Type B pancreatic cell (in vitro differentiated cells): ENCODE results near the gene ETFA. TPM values are rescaled to one million over a fixed set of nuclear protein-coding genes. Genes with fewer than 3 reads are reported as not detected.
"Not testable (repeated sequence)": the region's sequence is repeated elsewhere in the genome, so short reads cannot be mapped to it uniquely, and the experiment has no call there.

ENCODE experiments used
- DNase-seq: peaks from one replicate; pipeline ENCODE4 v3.0.0; 2021; ENCODE audit warnings: mixed read lengths; ENCODE audit not compliant: unreplicated experiment; ENCODE audit errors: extremely low spot score
- H3K27ac Mint-ChIP-seq: 2 replicates; pipeline ENCODE4 v1.8.0; 2021; ENCODE audit warnings: mild to moderate bottlenecking, mixed read lengths
- H3K27me3 Mint-ChIP-seq: 2 replicates; pipeline ENCODE4 v1.8.0; 2021; ENCODE audit warnings: mixed read lengths
- H3K36me3 Mint-ChIP-seq: 2 replicates; pipeline ENCODE4 v1.8.0; 2021; ENCODE audit warnings: mixed read lengths
- H3K4me1 Mint-ChIP-seq: one replicate; pipeline ENCODE4 v1.8.0; 2021; ENCODE audit warnings: mixed read lengths; ENCODE audit not compliant: unreplicated experiment
- H3K4me3 Mint-ChIP-seq: 2 replicates; pipeline ENCODE4 v1.8.0; 2021; ENCODE audit warnings: mild to moderate bottlenecking, mixed read lengths
- H3K9me3 Mint-ChIP-seq: 2 replicates; pipeline ENCODE4 v1.8.0; 2021; ENCODE audit warnings: mixed read lengths
- CTCF ChIP-seq: fragments of 200-600 bp; sonication (generic); conservative IDR thresholded peaks from 2 replicates; pipeline ENCODE4 v1.5.0; 2021; ENCODE audit warnings: antibody characterized with exemption, mild to moderate bottlenecking
- total RNA-seq: library from RNA; stranded (reverse); gene quantifications from 2 replicates; pipeline ENCODE4 v1.2.1, GENCODE V29; 2021; ENCODE audit warnings: low replicate concordance

The ETFA gene
- total RNA-seq, 1 donor from 2014 or later, result 149 TPM

GRCh38 chr15:76298986-76299385 lies 12.3 kb downstream of the ETFA start:
- H3K27ac Mint-ChIP-seq, result no peak overlapping the region
- H3K27me3 Mint-ChIP-seq, result no peaks in the 10 kb centered on the region
- peaks cover 8% of the 10 kb centered on the region for H3K4me1 Mint-ChIP-seq
- H3K9me3 Mint-ChIP-seq, result no peaks in the 10 kb centered on the region
- no peak for TF ChIP-seq CTCF
- no peak for DNase-seq
- no peak overlapping the region for H3K4me3 Mint-ChIP-seq
- H3K36me3 Mint-ChIP-seq, result peaks cover 4% of the 10 kb centered on the region

- H3K4me1 Mint-ChIP-seq, H3K27me3 Mint-ChIP-seq, H3K9me3 Mint-ChIP-seq, H3K27ac Mint-ChIP-seq, H3K4me3 Mint-ChIP-seq, DNase-seq: not testable (repeated sequence)
- H3K36me3 Mint-ChIP-seq, result peaks cover 10% of the 10 kb centered on the region
Observed at GRCh38 chr15:76297951-76298350, 13.3 kb downstream of the ETFA start.

GRCh38 chr15:76296849-76297248 lies 14.4 kb downstream of the ETFA start:
- Mint-ChIP-seq H3K9me3 (no peaks in the 10 kb centered on the region), H3K36me3 (peaks cover 14% of the 10 kb centered on the region), H3K4me1 (peaks cover 3% of the 10 kb centered on the region), H3K4me3 (no peak overlapping the region), H3K27me3 (no peaks in the 10 kb centered on the region), H3K27ac (no peak overlapping the region)
- TF ChIP-seq CTCF, result no peak
- no peak for DNase-seq

- peaks cover 26% of the 10 kb centered on the region for H3K36me3 Mint-ChIP-seq
- H3K27ac Mint-ChIP-seq, H3K9me3 Mint-ChIP-seq, H3K27me3 Mint-ChIP-seq, DNase-seq, H3K4me3 Mint-ChIP-seq, H3K4me1 Mint-ChIP-seq: not testable (repeated sequence)
Observed at GRCh38 chr15:76294463-76294862, 16.8 kb downstream of the ETFA start.

GRCh38 chr15:76293361-76293760 lies 17.9 kb downstream of the ETFA start:
- no peak for DNase-seq
- no peak overlapping the region for H3K4me3 Mint-ChIP-seq
- peaks cover 6% of the 10 kb centered on the region for H3K4me1 Mint-ChIP-seq
- no peaks in the 10 kb centered on the region for H3K9me3 Mint-ChIP-seq
- H3K27me3 Mint-ChIP-seq, result no peaks in the 10 kb centered on the region
- no peak overlapping the region for H3K27ac Mint-ChIP-seq
- H3K36me3 Mint-ChIP-seq, result peaks cover 26% of the 10 kb centered on the region
- TF ChIP-seq CTCF, result no peak

- no peak overlapping the region for H3K27ac Mint-ChIP-seq
- TF ChIP-seq CTCF, result no peak
- no peak overlapping the region for H3K4me3 Mint-ChIP-seq
- H3K36me3 Mint-ChIP-seq, result peaks cover 36% of the 10 kb centered on the region
- peaks cover 6% of the 10 kb centered on the region for H3K4me1 Mint-ChIP-seq
- no peaks in the 10 kb centered on the region for H3K27me3 Mint-ChIP-seq
- H3K9me3 Mint-ChIP-seq, result no peaks in the 10 kb centered on the region
- DNase-seq, result no peak
Observed at GRCh38 chr15:76289582-76289981, 21.7 kb downstream of the ETFA start.

GRCh38 chr15:76286271-76286879 lies 24.9 kb downstream of the ETFA start:
- Mint-ChIP-seq H3K27ac (no peak overlapping the region), H3K4me3 (no peak overlapping the region), H3K36me3 (peaks cover 32% of the 10 kb centered on the region), H3K4me1 (no peaks in the 10 kb centered on the region), H3K27me3 (no peaks in the 10 kb centered on the region), H3K9me3 (no peaks in the 10 kb centered on the region)
- no peak for TF ChIP-seq CTCF
- no peak for DNase-seq
